SK-N-SH (cell line): Measurements from ENCODE around the gene TRIP10. TPM values are rescaled to one million over a fixed set of nuclear protein-coding genes. Genes with fewer than 3 reads are reported as not detected.

ENCODE experiments used
- CTCF ChIA-PET: fragments of 300-600, 350-600 bp; formaldehyde crosslinking; extraction: SDS; loops from one replicate; lab custom pipeline; 2021; lab: Yijun Ruan, JAX
- POLR2A ChIA-PET: fragments of 350-600 bp; sonication (Branson Sonifier 250); formaldehyde crosslinking; extraction: SDS; loops from one replicate; lab custom pipeline; 2020; ENCODE audit warnings: antibody characterized with exemption, inconsistent platforms; lab: Yijun Ruan, JAX
- DNase-seq: peaks from one replicate; pipeline ENCODE4 v3.0.0; 2012
- H2AFZ ChIP-seq: fragments of 200-600 bp; sonication (generic); 2 replicates; pipeline ENCODE4 v1.8.1; 2016; ENCODE audit warnings: antibody characterized with exemption, mild to moderate bottlenecking, low read depth
- H3F3A ChIP-seq: fragments of 200-600 bp; sonication (generic); replicated peaks from 2 replicates; pipeline ENCODE3; 2016; ENCODE audit warnings: antibody characterized with exemption, mild to moderate bottlenecking; ENCODE audit not compliant: insufficient read depth
- H3K27ac ChIP-seq, 2 experiments: fragments of 200-500 bp in 1 of 2; fragments of 200-600 bp in 1 of 2; sonication (Bioruptor generic) in 1 of 2; sonication (generic), shearing (Covaris generic) in 1 of 2; 2 replicates each; pipeline versions ENCODE4 v1.5.1 to v1.6.1; 2014 to 2016; ENCODE audit warnings: low read depth in 2 of 2, inconsistent platforms in 1 of 2, low read length in 1 of 2, mild to moderate bottlenecking in 1 of 2, mixed read lengths in 1 of 2
- H3K27me3 ChIP-seq: fragments of 200-600 bp; sonication (generic), shearing (Covaris generic); 2 replicates; pipeline ENCODE4 v1.6.1; 2016; ENCODE audit warnings: mixed run types; ENCODE audit not compliant: insufficient read depth
- H3K36me3 ChIP-seq, 2 experiments: fragments of 200-500 bp in 1 of 2; fragments of 200-600 bp in 1 of 2; sonication (Bioruptor generic) in 1 of 2; sonication (generic) in 1 of 2; replicated peaks in 1 of 2; 2 replicates each; pipeline versions ENCODE3 to v1.5.1; 2014 to 2016; ENCODE audit warnings: low read length in 1 of 2, mild to moderate bottlenecking in 1 of 2; ENCODE audit not compliant: insufficient read depth in 2 of 2, control insufficient read depth in 1 of 2
- H3K4me1 ChIP-seq, 2 experiments: fragments of 200-500 bp in 1 of 2; fragments of 200-600 bp in 1 of 2; sonication (Bioruptor generic) in 1 of 2; sonication (generic), shearing (Covaris generic) in 1 of 2; 2 replicates each; pipeline versions ENCODE4 v1.5.1 to v1.6.1; 2014 to 2016; ENCODE audit warnings: low read depth in 1 of 2, low read length in 1 of 2, mixed run types in 1 of 2; ENCODE audit not compliant: insufficient read depth in 2 of 2, control insufficient read depth in 1 of 2
- H3K4me2 ChIP-seq: fragments of 200-600 bp; sonication (generic), shearing (Covaris generic); 2 replicates; pipeline ENCODE4 v1.6.1; 2017; ENCODE audit warnings: mixed run types
- H3K4me3 ChIP-seq, 2 experiments: fragments of 200-500 bp in 1 of 2; fragments of 200-600 bp in 1 of 2; sonication (Bioruptor generic) in 1 of 2; sonication (generic), shearing (Covaris generic) in 1 of 2; 2 replicates each; pipeline versions ENCODE4 v1.5.1 to v1.8.1; 2014 to 2016; ENCODE audit warnings: low read depth in 2 of 2, inconsistent platforms in 1 of 2, low read length in 1 of 2, mild to moderate bottlenecking in 1 of 2, mixed read lengths in 1 of 2, moderate library complexity in 1 of 2
- H3K79me2 ChIP-seq: fragments of 200-600 bp; sonication (generic); 2 replicates; pipeline ENCODE4 v1.8.1; 2017; ENCODE audit warnings: mild to moderate bottlenecking; ENCODE audit not compliant: insufficient read depth
- H3K9ac ChIP-seq: fragments of 200-600 bp; sonication (generic); 2 replicates; pipeline ENCODE4 v1.6.1; 2017; ENCODE audit warnings: mixed run types
- H3K9me2 ChIP-seq: fragments of 200-600 bp; sonication (generic); 2 replicates; pipeline ENCODE4 v1.6.1; 2017; ENCODE audit warnings: mixed run types
- H3K9me3 ChIP-seq: fragments of 200-600 bp; sonication (generic); 2 replicates; pipeline ENCODE4 v1.6.1; 2017; ENCODE audit warnings: mixed run types, mild to moderate bottlenecking, moderate library complexity
- H4K20me1 ChIP-seq: fragments of 200-600 bp; sonication (generic); 2 replicates; pipeline ENCODE4 v1.6.1; 2017; ENCODE audit warnings: mild to moderate bottlenecking, mixed run types; ENCODE audit not compliant: insufficient read depth
- EP300 ChIP-seq, 2 experiments: IDR thresholded peaks; 2 replicates each; pipeline versions ENCODE4 v1.4.0 to v1.6.1; 2012; ENCODE audit warnings: borderline replicate concordance in 1 of 2, low read depth in 1 of 2, low read length in 1 of 2
- EZH2phosphoT487 ChIP-seq: fragments of 200-600 bp; sonication (generic); IDR thresholded peaks from 2 replicates; pipeline ENCODE4 v1.6.1; 2017; ENCODE audit warnings: low read depth, mixed run types, mild to moderate bottlenecking, antibody characterized with exemption, moderate library complexity, borderline replicate concordance
- FOSL2 ChIP-seq: IDR thresholded peaks from 2 replicates; pipeline ENCODE4 v1.4.0; 2012; ENCODE audit warnings: low read depth, mild to moderate bottlenecking, moderate library complexity, borderline replicate concordance
- GATA2 ChIP-seq: sonication (generic); formaldehyde crosslinking; IDR thresholded peaks from 2 replicates; pipeline ENCODE4 v1.5.0; 2020; ENCODE audit warnings: mild to moderate bottlenecking, missing genetic modification reagents
- MXI1 ChIP-seq: IDR thresholded peaks from 2 replicates; pipeline ENCODE4 v1.6.1; 2012; ENCODE audit warnings: mild to moderate bottlenecking, low read depth, low read length, improper control_type of control experiment
- NFIC ChIP-seq: IDR thresholded peaks from 2 replicates; pipeline ENCODE4 v1.4.0; 2012; ENCODE audit warnings: borderline replicate concordance
- PBX3 ChIP-seq: IDR thresholded peaks from 2 replicates; pipeline ENCODE4; 2012
- POLR2AphosphoS5 ChIP-seq: IDR thresholded peaks from 2 replicates; pipeline ENCODE4 v1.6.1; 2012; ENCODE audit warnings: low read depth, low read length
- RAD21 ChIP-seq: IDR thresholded peaks from 2 replicates; pipeline ENCODE4 v1.6.1; 2012; ENCODE audit warnings: mild to moderate bottlenecking, low read length
- RFX5 ChIP-seq: IDR thresholded peaks from 2 replicates; pipeline ENCODE4 v1.6.1; 2012; ENCODE audit warnings: mild to moderate bottlenecking, improper control_type of control experiment, low read length
- USF1 ChIP-seq: IDR thresholded peaks from 2 replicates; pipeline ENCODE4 v1.4.0; 2012; ENCODE audit warnings: low read depth, borderline replicate concordance
- WGBS: methylation state at CpG from one replicate; pipeline ENCODE4 v1.1.6; 2017; ENCODE audit warnings: low lambda C conversion rate; 5-methylcytosine and 5-hydroxymethylcytosine counted together
- polyA plus RNA-seq, 3 experiments: library from polyadenylated mRNA; depleted of rRNA; stranded (reverse); fragments of >200 nt; gene quantifications; 2 replicates each; pipeline ENCODE4 v1.2.3, GENCODE V29; 2012

The TRIP10 gene
- polyA plus RNA-seq, 1 of the 3 experiments (the other 2 are of a cell fraction): 42.9 TPM

GRCh38 chr19:6706633-6706958 is 32.9 kb upstream of the TRIP10 start:
- ChIA-PET POLR2A (no interaction called here), CTCF (no interaction called here)
- WGBS: 15% methylated on average over 3 of the region's 3 CpGs

GRCh38 chr19:6707011-6707657 is 32.3 kb upstream of the TRIP10 start:
- Histone ChIP-seq H3K36me3 (no peaks in the 10 kb centered on the region), H3K9me3 (no peaks in the 10 kb centered on the region), H3K9ac (no peak overlapping the region), H2AFZ (no peak overlapping the region), H3K27ac (no peak overlapping the region), H3F3A (no peaks in the 10 kb centered on the region), H3K4me1 (no peaks in the 10 kb centered on the region), H3K4me2 (no peak overlapping the region), H3K27me3 (peaks cover 36% of the 10 kb centered on the region), H3K79me2 (no peaks in the 10 kb centered on the region), H4K20me1 (no peaks in the 10 kb centered on the region), H3K4me3 (no peak overlapping the region), H3K9me2 (no peaks in the 10 kb centered on the region)
- WGBS: 56% methylated on average over 29 of the region's 44 CpGs
- ChIA-PET POLR2A (no interaction called here), CTCF (no interaction called here)
- no peak for DNase-seq
- no peak for TF ChIP-seq EZH2phosphoT487
- TF ChIP-seq NFIC: no peak
- TF ChIP-seq PBX3: no peak
- no peak for TF ChIP-seq EP300 (IDR thresholded peaks at IDR 0.05; ENCODE audit: borderline replicate concordance in 1 of 2, low read depth in 1 of 2, low read length in 1 of 2)
- no peak for TF ChIP-seq RAD21
- no peak for TF ChIP-seq FOSL2

More at GRCh38 chr19:6706633-6706958, 32.9 kb upstream of the TRIP10 start:
- Histone ChIP-seq H3K4me2 (no peak overlapping the region), H3K79me2 (no peaks in the 10 kb centered on the region), H2AFZ (no peak overlapping the region), H3K9me2 (no peaks in the 10 kb centered on the region), H4K20me1 (no peaks in the 10 kb centered on the region), H3K9me3 (no peaks in the 10 kb centered on the region), H3K27me3 (peaks cover 36% of the 10 kb centered on the region), H3K9ac (no peak overlapping the region), H3K27ac (no peak overlapping the region), H3K36me3 (no peaks in the 10 kb centered on the region), H3K4me1 (no peaks in the 10 kb centered on the region), H3K4me3 (no peak overlapping the region), H3F3A (no peaks in the 10 kb centered on the region)
- DNase-seq: no peak
- no peak for TF ChIP-seq POLR2AphosphoS5
- TF ChIP-seq RFX5: no peak
- no peak for TF ChIP-seq MXI1
- no peak for TF ChIP-seq USF1
- TF ChIP-seq GATA2 (CRISPR knock-in tag): no peak
- no peak for TF ChIP-seq PBX3
